Astrocyte (in vitro differentiated cells and primary cell): ENCODE data around the gene LEUTX. TPM values are rescaled to one million over a fixed set of nuclear protein-coding genes. Genes with fewer than 3 reads are reported as not detected.
A peak's percentile ranks its signal among the peaks of the same experiment; 100 is the strongest.

Experiments
- DNase-seq: peaks from one replicate; pipeline ENCODE4 v3.0.0-alpha.2; 2010; ENCODE audit warnings: low read depth
- FAIRE-seq: peaks from 2 replicates; lab custom pipeline; 2011; peaks lifted over from hg19 to GRCh38; lab: Jason Lieb, UNC
- H2AFZ ChIP-seq: 2 replicates; pipeline ENCODE4 v1.6.0; 2012; ENCODE audit warnings: low read depth, low read length, inconsistent platforms
- H3K27ac ChIP-seq: 2 replicates; pipeline ENCODE4 v1.5.1; 2011; ENCODE audit warnings: low read depth, low read length, inconsistent platforms
- H3K27me3 ChIP-seq: 2 replicates; pipeline ENCODE4 v1.6.0; 2011; ENCODE audit warnings: low read length, inconsistent platforms; ENCODE audit not compliant: insufficient read depth
- H3K36me3 ChIP-seq: 2 replicates; pipeline ENCODE4 v1.5.1; 2011; ENCODE audit warnings: low read length, inconsistent platforms; ENCODE audit not compliant: insufficient read depth
- H3K4me1 ChIP-seq: 2 replicates; pipeline ENCODE4 v1.5.1; 2011; ENCODE audit warnings: low read length, inconsistent platforms; ENCODE audit not compliant: insufficient read depth
- H3K4me2 ChIP-seq: 2 replicates; pipeline ENCODE4 v1.6.0; 2012; ENCODE audit warnings: low read length, inconsistent platforms
- H3K4me3 ChIP-seq: 2 replicates; pipeline ENCODE4 v1.5.1; 2011; ENCODE audit warnings: low read depth, mild to moderate bottlenecking, low read length, inconsistent platforms; ENCODE audit not compliant: insufficient read depth
- H3K79me2 ChIP-seq: 2 replicates; pipeline ENCODE4 v1.6.0; 2012; ENCODE audit warnings: mild to moderate bottlenecking, low read length, inconsistent platforms; ENCODE audit not compliant: insufficient read depth
- H3K9ac ChIP-seq: 2 replicates; pipeline ENCODE4 v1.6.0; 2012; ENCODE audit warnings: mild to moderate bottlenecking, low read length, inconsistent platforms
- H3K9me3 ChIP-seq: 2 replicates; pipeline ENCODE4 v1.5.1; 2012; ENCODE audit warnings: low read depth, mild to moderate bottlenecking, low read length, inconsistent platforms; ENCODE audit not compliant: insufficient read depth
- H4K20me1 ChIP-seq: 2 replicates; pipeline ENCODE4 v1.6.0; 2012; ENCODE audit warnings: low read length, inconsistent platforms; ENCODE audit not compliant: insufficient read depth
- H3K27ac Mint-ChIP-seq: one replicate; pipeline ENCODE4 v1.8.0; 2021; ENCODE audit warnings: mild to moderate bottlenecking, mixed read lengths; ENCODE audit not compliant: unreplicated experiment
- H3K27me3 Mint-ChIP-seq: one replicate; pipeline ENCODE4 v1.8.0; 2021; ENCODE audit warnings: low read depth, mixed read lengths; ENCODE audit not compliant: unreplicated experiment
- H3K36me3 Mint-ChIP-seq: one replicate; pipeline ENCODE4 v1.8.0; 2021; ENCODE audit warnings: low read depth, mixed read lengths; ENCODE audit not compliant: unreplicated experiment
- H3K4me1 Mint-ChIP-seq: one replicate; pipeline ENCODE4 v1.8.0; 2021; ENCODE audit warnings: low read depth, mixed read lengths; ENCODE audit not compliant: unreplicated experiment
- H3K4me3 Mint-ChIP-seq: one replicate; pipeline ENCODE4 v1.8.0; 2021; ENCODE audit warnings: mild to moderate bottlenecking, moderate library complexity, mixed read lengths; ENCODE audit not compliant: unreplicated experiment
- H3K9me3 Mint-ChIP-seq: one replicate; pipeline ENCODE4 v1.8.0; 2021; ENCODE audit warnings: mild to moderate bottlenecking, mixed read lengths; ENCODE audit not compliant: unreplicated experiment
- EZH2 ChIP-seq: IDR thresholded peaks from 2 replicates; pipeline ENCODE4 v1.6.1; 2012; ENCODE audit warnings: mild to moderate bottlenecking, low read length, inconsistent platforms; ENCODE audit not compliant: insufficient read depth
- total RNA-seq: library from RNA; stranded (reverse); gene quantifications from 2 replicates; pipeline ENCODE4 v1.2.1, GENCODE V29; 2021
- TF ChIP-seq, protein P1 (sequence below): IDR thresholded peaks from 2 replicates; pipeline ENCODE4 v1.5.1; 2011; ENCODE audit warnings: low read depth, mild to moderate bottlenecking, inconsistent platforms, low read length, moderate library complexity; ENCODE audit not compliant: insufficient read depth

LEUTX gene
- total RNA-seq, 1 donor from 2014 or later: not detected

DNA sequence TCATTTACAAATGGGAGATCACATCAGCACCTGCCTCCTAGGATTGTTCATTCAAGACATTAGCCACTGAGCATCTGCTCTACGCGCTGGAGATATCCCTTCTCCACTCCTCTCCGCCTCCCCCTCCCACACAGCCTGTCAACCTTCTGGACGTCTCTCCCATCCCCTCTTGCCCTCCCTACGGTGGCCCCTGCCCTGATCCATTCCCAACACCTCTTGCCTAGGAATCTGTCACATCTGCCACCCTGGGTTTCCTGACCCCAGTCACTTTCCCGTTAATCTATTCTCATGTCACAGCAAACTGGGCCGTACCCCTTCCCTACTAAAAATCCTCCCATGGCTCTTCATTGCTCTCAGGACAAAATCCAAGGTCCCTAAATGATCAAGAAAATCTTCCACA, 45.0 kb downstream of the LEUTX start:
- H4K20me1 ChIP-seq: no peaks in the 10 kb centered on the region
- peaks cover under 1% of the 10 kb centered on the region for H3K36me3 ChIP-seq
- H3K9me3 ChIP-seq: no peaks in the 10 kb centered on the region
- DNase-seq (no peak), FAIRE-seq (no peak)
- no peak for TF ChIP-seq EZH2
- TF ChIP-seq, protein P1, sequence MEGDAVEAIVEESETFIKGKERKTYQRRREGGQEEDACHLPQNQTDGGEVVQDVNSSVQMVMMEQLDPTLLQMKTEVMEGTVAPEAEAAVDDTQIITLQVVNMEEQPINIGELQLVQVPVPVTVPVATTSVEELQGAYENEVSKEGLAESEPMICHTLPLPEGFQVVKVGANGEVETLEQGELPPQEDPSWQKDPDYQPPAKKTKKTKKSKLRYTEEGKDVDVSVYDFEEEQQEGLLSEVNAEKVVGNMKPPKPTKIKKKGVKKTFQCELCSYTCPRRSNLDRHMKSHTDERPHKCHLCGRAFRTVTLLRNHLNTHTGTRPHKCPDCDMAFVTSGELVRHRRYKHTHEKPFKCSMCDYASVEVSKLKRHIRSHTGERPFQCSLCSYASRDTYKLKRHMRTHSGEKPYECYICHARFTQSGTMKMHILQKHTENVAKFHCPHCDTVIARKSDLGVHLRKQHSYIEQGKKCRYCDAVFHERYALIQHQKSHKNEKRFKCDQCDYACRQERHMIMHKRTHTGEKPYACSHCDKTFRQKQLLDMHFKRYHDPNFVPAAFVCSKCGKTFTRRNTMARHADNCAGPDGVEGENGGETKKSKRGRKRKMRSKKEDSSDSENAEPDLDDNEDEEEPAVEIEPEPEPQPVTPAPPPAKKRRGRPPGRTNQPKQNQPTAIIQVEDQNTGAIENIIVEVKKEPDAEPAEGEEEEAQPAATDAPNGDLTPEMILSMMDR: no peak
- peak overlapping the region; percentile 87 for H3K9ac ChIP-seq
- peaks cover 5% of the 10 kb centered on the region for H3K4me1 ChIP-seq
- Mint-ChIP-seq H3K27ac (no peak overlapping the region), H3K9me3 (no peaks in the 10 kb centered on the region), H3K4me1 (no peaks in the 10 kb centered on the region), H3K36me3 (peaks cover 5% of the 10 kb centered on the region), H3K4me3 (no peak overlapping the region), H3K27me3 (no peaks in the 10 kb centered on the region)
- H3K4me2 ChIP-seq: peak overlapping the region; percentile 99
- H3K27me3 ChIP-seq: no peaks in the 10 kb centered on the region
- H2AFZ ChIP-seq: peak overlapping the region; percentile 85
- H3K79me2 ChIP-seq: peaks cover 9% of the 10 kb centered on the region
- H3K27ac ChIP-seq: no peak overlapping the region
- H3K4me3 ChIP-seq: peak overlapping the region; percentile 90

DNA sequence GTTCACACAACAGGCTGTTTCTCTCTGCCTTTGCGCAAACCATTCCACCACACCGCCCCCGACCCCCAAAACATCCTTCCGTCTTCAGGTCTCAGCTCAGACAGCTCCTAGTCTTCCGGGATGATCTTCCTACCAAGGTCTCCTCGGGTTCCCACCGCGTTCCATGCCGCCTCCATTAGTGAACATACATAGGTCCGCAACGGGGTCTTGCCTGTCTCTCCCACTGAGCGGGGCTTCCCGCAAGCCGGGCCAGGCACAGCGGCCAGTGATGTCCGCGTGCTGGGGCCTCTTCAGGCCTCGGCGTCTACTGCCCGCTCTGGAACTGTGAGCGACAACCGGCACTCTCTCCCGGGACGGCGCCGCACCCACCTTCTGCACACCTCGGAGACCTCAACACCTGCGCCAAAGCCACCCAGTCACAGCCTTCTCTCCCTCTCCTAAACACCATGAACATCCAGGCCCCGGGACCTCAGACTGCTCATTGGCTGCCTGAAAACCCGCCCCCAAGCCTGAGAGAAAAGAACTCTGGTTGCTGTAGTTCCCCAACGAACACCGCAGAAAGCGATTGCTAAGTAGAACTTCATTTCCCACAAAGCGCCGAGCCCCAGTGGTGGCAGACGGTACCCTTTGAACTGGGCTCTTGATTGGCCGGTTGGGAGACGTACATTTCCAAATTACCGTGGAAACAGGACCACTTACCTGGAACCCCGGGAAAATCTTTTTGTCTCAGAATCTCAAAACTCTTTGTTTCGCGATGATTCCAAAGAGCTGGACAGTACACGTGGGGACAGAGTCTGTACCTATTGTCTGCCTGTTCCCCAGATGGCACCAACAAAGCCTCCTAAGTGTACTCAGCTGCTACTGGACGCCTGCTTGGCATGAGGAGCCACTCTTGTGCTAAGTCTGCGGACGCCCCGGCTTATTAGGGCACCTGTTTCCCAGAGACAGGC, 45.8 kb downstream of the LEUTX start:
- DNase-seq (peak; percentile 87), FAIRE-seq (peak; percentile 70)
- peaks cover 5% of the 10 kb centered on the region for H3K4me1 ChIP-seq
- H3K9ac ChIP-seq: peak overlapping the region; percentile 87
- Mint-ChIP-seq H3K4me3 (no peak overlapping the region), H3K27me3 (no peaks in the 10 kb centered on the region), H3K4me1 (no peaks in the 10 kb centered on the region), H3K9me3 (no peaks in the 10 kb centered on the region), H3K36me3 (peaks cover 11% of the 10 kb centered on the region), H3K27ac (peak overlapping the region; percentile 30)
- H3K36me3 ChIP-seq: peaks cover 4% of the 10 kb centered on the region
- no peaks in the 10 kb centered on the region for H3K27me3 ChIP-seq
- H3K9me3 ChIP-seq: no peaks in the 10 kb centered on the region
- H3K4me2 ChIP-seq: peak overlapping the region; percentile 99
- H3K27ac ChIP-seq: no peak overlapping the region
- no peaks in the 10 kb centered on the region for H4K20me1 ChIP-seq
- peaks cover 9% of the 10 kb centered on the region for H3K79me2 ChIP-seq
- peak overlapping the region; percentile 90 for H3K4me3 ChIP-seq
- TF ChIP-seq, protein P1: no peak
- TF ChIP-seq EZH2: no peak
- H2AFZ ChIP-seq: peak overlapping the region; percentile 85

DNA sequence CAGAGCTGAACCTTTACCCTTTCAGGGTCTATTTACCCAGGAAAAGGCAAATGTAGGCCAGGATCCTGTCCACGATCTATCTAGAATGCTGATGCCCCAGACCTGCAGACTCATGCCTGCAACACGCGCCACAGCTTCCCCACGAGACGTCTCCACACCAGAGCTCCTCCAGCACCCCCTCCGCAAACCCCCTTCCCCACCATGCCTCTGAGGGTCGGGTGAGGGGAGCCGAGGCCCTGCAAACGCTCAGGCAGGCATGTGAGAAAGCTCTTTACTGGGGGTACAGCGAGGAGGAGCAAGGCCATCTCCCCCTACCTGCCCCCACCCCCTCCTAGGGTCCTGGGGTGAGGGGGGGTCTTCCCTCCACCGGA, 46.4 kb downstream of the LEUTX start:
- Histone ChIP-seq H3K36me3 (peaks cover 8% of the 10 kb centered on the region), H3K27me3 (no peaks in the 10 kb centered on the region), H3K79me2 (peaks cover 9% of the 10 kb centered on the region), H4K20me1 (no peaks in the 10 kb centered on the region), H3K9ac (no peak overlapping the region), H3K4me2 (peak overlapping the region; percentile 99), H3K27ac (no peak overlapping the region), H3K9me3 (no peaks in the 10 kb centered on the region), H3K4me1 (peaks cover 5% of the 10 kb centered on the region), H3K4me3 (peak overlapping the region; percentile 90), H2AFZ (peak overlapping the region; percentile 85)
- no peak overlapping the region for H3K4me3 Mint-ChIP-seq
- no peak for DNase-seq
- no peaks in the 10 kb centered on the region for H3K27me3 Mint-ChIP-seq
- no peaks in the 10 kb centered on the region for H3K9me3 Mint-ChIP-seq
- TF ChIP-seq, protein P1: no peak
- TF ChIP-seq EZH2: no peak
- peaks cover 17% of the 10 kb centered on the region for H3K36me3 Mint-ChIP-seq
- H3K27ac Mint-ChIP-seq: peak overlapping the region; percentile 30
- no peaks in the 10 kb centered on the region for H3K4me1 Mint-ChIP-seq
- FAIRE-seq: no peak
